Mammary microvascular endothelial cell (primary cell): ENCODE data around the gene GPR180. TPM values are rescaled to one million over a fixed set of nuclear protein-coding genes. Genes with fewer than 3 reads are reported as not detected.

Experiments
- total RNA-seq: library from RNA; depleted of rRNA; stranded (reverse); fragments of >200 nt; gene quantifications from 2 replicates; pipeline ENCODE4 v1.2.3, GENCODE V29; 2015

Gene GPR180
- 9.5 and 10.0 TPM in 2 replicates for total RNA-seq

DNA sequence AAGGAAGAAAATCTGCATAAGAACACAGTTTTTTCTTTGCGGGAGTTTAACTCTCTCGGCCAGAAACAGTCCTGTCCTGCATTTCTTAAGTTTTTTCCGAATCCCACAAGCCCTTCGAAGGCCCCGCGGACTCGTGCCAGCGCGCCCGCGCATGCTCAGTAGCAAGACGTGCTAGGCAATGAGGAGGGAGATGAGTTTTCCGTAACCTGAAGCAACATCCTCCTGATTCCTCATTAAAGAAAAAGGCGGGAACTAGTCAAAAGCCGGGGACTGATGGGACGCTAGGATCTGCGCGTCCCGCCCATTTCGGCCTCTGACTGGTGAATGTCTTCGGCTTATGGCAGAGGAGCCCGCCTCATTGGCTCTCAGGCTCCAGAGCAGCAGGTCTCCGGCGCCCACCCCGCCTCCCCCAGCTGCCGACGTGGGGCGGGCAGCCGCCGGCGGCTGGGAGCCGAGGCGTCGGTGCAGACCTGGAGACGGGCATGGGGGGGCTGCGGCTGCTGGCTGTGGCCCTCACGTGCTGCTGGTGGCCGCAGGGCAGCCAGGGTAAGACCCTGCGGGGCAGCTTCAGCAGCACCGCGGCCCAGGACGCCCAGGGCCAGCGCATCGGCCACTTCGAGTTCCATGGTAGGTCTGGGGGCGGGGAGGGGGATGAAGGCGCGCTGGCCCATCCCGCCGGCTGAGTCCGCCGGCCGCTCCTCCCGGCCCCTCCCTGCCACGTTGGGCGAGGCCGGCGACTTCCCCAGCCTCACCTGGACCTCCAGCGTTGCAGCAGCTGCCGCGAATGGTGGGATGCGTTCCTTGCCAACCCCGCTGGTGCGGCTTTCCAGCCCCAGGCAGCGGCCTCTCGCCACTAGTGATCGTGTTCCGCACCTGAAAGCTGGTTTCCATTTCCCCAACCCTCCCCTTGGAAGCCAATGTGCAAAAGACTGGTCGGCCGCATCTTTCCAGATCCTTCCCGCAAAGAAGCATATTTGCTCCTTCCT is at the start of gene GPR180:
Gene GPR180 (plus strand): TSS at position 412 of the 986 bp plus-strand sequence. CDS start 71 bp downstream, at position 483.

DNA sequence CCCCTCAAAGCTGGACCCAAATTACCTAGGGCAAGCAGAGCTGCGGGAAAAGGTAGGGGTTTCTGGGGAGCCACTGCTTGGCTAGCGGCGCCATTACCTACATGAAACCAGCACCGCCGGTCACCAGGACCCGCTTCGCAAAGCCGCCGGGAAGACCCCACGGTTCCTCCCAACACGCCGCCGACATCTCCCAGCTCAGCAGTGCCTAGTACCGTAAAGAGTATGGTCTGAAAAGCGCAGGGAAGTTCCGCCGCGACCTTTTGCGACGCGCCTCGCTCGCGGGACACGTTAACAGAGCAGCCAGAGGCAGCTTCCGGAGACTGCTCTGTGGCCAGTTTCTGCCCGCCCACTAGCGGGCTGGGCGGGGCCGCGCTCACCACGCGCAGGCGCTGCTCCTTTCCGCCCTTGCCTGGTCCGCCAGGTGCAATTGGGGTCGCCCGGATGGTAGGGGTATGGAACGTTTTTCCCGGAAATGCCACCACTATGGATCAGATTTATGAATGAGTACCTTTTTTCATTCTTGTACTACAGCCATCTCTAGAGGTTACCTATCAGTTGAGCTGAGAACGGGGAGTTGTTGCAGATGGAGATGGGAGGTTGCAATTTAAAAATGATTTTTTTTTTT is 5.6 kb upstream of the GPR180 start, which contains the start of gene TGDS:
Gene TGDS (minus strand): TSS at position 203 of the 625 bp plus-strand sequence. CDS start 16 bp downstream, at position 187.

Other genes starting within 250 kb of the GPR180 start
- gene DCT, start 122.2 kb upstream of the GPR180 start, total RNA-seq = not detected in 2 replicates
- gene TGDS, start 5.7 kb upstream of the GPR180 start, total RNA-seq = 11.8 and 12.5 TPM in 2 replicates
- gene SOX21, start 110.7 kb downstream of the GPR180 start, total RNA-seq = not detected in 2 replicates